GM19467 (cell line): ENCODE data around the gene ADGRD1.
"Not testable (repeated sequence)": the region's sequence is repeated elsewhere in the genome, so short reads cannot be mapped to it uniquely, and the experiment has no call there.

Experiments used
- ATAC-seq: cut with Tn5 transposase; IDR thresholded peaks from one replicate; pipeline ENCODE4 v1.9.1; 2021; ENCODE audit warnings: mild to moderate bottlenecking, moderate library complexity; ENCODE audit not compliant: unreplicated experiment

Gene ADGRD1

DNA sequence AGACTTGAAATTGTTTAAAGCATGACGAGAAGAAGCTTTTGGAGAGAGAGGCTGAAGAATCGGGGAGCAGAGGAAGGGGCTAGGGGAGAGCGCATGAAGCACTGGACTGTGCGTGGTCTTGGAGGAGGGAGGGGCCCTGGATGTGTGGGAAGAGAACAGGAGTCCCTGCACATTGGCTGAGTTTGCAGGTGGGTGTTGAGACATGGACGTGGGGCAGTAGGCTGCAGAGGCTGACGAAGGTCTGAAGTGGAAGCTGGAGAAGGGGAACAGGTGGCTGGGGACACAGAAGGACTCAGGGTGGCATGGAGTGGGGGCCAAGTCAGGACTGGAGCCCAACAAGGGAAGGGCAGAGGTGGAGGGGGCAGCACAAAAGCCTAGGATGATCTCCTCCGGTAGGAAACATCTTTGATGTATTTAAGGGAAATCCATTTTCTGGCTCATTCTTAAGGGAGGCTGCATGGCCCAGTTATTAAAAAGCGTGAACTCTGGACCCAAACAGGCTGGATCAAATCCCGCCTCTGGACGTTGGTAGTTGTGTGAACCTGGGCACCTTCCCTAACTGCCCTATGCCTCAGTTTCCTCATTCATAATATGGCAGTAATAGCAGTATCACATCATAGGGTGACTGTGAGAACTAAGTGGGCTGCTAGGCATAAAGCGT is 29.0 kb downstream of the ADGRD1 start:
- ATAC-seq = no peak

DNA sequence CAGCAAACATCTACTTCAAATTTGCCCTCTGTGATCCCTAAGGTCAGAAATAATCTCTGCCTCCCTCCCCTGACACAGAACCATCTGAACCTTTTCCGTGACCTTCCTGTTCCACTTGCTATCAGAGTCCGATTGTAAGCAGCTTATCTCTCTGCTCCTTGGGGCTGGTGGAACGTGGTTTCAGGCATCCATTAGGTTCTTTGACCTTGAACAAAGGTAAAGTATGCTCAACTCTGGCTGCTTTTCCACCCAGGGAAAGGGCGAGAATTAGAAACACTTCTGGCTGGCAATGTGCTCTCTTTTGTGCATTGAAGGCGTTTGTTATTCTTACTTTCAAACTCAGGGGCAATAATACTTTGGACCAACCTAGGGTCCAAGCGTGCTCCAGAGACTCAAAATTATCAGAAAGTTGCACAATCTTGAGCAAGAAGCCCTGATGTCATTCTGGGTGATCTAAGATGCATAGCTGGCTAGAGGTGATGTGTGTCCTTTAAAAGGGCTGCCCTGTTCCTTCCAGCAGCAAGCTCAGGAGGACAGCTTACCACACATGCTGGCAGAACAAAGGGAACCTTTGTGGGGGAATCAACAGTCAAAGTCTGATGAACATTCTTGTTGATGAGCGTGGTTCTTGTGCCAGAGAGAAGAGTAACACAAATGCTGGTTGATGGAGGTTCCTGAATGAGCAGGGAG is 29.8 kb downstream of the ADGRD1 start:
- ATAC-seq = no peak

DNA sequence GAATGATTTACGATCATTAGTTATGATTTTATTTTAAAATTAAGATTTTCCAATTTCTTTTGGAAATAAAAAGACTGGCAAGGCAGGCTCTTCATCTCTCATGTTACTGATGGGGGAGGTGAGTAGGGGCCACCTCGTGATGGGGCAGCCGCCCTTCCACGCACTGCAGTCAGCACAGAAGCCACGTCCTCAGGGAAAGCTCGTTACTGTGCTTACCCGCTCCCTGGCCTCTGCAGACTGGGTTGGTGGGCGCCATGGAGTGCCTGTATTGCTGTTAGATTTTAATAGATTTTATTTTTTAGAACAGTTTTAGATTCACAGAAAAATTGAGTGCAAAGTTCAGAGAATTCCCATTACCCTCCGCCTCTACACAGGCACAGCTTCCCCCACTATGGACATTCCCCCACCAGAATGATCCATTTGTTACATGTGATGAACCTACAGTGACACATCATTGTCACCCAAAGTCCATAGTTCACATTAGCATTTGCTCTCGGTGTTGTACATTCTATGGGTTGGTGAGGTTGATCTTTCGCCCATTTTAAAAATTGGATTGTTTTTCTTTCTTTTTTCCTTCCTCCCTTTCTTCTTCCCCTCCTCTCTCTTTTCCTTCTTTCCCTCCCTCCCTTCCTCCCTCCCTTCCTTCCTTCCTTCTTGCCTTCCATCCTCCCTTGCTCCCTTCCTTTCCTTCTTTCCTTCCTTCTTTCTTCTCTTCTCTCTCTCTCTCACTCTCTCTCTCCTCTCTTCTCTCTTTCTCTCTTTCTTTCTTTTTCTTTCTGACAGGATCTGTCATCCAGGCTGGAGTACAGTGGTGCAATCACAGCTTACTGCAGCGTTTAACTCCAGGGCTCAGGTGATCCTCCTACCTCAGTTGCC is 30.7 kb downstream of the ADGRD1 start:
- no peak for ATAC-seq

DNA sequence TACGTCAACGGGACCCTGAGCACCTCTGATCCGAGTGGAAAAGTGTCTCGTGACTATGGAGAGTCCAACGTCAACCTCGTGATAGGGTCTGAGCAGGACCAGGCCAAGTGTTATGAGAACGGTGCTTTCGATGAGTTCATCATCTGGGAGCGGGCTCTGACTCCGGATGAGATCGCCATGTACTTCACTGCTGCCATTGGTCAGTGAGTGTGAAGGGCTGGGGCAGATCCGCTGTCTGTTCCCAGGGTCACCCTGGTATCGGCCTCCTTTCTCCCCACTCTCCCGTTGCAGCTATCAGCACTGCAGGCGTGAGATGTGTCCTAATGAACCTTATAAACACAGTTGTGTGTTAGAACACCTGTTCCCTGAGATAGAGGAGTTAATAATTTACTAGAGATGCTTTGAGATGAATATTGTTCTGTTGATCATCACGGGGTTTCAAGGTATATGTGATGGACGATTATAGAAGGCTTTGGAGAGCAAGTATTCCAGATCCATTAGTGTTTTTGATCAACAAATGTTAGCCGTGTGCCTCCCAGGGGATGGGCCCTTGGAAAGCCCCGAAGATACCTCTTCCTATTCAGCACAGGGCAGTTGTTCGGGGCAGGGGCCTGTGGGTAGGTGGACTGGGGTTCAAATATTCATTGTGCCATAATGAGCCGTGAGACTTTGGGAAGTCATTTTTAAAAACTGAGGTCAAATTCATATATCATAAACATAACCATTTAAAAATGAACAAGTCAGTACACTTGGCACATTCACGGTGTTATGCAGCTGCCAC is 33.6 kb downstream of the ADGRD1 start:
- ATAC-seq = no peak

DNA sequence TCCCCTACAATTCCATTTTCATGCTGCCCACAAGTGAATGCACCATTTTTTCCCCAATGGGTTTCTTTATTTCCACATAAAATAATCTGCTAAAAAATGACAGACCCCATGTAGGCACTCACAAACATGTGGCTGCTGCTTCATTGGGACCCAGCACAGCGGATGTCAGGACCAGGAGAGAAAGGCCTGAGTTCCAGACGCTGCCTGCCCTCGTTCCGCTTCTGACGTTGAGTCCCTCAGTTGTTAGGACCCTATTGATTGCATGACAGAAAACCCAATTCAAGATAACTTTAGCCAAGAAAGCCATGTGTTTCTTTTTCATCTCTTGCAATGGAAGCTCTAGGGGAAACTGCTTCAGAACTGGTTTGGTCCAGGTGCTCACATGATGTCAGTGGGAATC is 34.6 kb downstream of the ADGRD1 start:
- ATAC-seq = no peak

DNA sequence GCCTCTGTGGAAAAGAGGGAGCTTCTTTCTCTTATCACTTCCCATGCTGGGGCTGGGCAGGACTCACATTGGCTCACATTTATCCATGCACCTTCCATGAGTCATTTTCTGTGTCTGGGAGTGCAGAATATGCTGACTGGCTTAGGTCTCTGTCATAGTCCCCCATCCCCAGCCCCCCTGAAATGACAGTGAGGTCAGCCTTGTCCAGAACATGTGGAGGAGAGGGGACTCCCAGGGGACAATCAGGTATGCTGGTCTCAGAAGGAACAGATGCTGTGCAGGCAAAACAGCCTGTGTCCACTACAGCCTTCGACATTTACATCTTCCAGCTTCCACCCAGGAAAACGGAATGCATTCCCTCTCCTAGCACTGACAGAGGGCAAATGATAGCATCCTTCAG is 35.0 kb downstream of the ADGRD1 start:
- no peak for ATAC-seq

DNA sequence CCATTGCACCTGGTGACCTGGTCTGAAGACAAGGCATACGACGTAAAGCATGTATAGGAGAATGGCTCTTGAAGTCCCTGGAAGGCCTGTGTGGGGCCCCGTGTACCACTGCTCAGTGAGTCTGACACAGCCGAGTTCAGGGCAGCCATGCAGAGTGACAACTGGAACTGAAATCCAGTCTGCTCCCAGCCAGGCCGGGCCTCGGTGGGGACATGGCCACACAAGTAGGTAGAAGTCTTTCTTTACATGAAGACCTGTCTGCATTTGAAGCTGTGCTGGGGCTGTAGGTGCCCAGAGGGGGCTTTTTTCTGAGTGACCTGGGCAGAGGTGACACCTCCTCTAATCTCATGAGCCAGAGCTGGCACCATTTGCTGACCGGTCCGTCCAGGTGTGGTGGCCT is 35.7 kb downstream of the ADGRD1 start:
- ATAC-seq = no peak

DNA sequence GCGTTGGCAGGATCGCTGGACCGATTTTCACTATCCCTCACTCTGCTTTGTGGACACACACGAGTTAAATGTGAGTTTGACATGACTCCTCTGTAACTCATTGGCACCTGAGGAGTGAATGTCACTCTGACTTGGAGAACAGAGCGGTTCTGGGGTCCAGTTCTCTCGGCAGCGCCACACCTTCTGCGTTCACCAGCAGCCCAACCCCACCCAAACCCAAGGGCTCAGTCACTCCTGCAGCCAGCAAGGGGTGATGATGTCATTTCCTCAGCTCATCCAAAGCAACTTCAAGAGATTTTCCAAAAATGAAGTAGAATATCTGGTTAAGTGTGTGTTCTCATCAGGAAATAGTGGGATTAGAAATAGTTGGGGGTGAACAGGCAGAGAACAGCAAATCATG is 36.3 kb downstream of the ADGRD1 start:
- ATAC-seq = no peak

DNA sequence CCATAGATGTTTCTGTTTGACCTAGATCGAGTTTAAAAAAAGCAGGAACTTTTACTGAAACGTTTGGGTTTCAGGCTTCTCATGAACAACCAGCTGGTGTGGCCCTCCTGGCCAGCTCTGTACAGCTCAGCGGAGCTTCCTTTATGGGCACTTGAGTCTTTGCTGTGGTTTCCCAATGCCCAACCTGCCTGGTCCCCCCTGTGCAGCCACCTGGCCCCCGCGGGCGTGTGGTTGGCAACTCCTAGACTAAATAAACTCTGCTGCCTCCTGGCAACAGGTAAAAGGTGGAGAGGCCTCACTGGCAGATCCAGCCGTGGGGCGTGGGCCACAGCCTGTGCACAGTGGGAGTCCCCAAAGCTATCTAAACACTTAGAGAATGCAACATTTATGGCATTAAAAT is 38.7 kb downstream of the ADGRD1 start:
- no peak for ATAC-seq

DNA sequence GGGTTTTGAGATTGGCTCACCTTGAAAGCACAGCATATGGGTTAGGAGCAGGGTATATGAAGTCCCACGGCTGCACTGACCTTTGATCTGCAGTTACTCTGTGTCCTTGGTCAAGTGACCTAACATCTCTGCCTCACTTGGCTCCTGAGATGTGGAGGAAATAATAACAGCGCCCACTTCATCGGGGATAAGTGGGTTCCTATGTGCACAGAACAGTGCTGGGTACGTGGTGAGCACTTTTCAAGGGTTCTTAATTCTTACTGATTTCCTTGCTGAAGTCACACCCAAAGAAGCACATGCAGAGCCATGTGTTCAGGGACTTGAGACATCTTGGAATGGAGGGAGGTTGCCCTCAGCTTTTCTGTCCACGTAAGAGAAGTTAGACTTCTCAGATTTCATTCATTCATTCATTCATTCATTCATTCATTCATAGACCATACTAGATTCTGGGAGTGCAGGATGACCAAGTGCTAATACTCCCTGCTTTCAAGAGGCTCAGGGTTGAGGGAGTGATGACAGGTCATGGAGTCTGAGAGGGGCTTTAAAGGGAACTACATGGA is 39.4 kb downstream of the ADGRD1 start:
- ATAC-seq = no peak

DNA sequence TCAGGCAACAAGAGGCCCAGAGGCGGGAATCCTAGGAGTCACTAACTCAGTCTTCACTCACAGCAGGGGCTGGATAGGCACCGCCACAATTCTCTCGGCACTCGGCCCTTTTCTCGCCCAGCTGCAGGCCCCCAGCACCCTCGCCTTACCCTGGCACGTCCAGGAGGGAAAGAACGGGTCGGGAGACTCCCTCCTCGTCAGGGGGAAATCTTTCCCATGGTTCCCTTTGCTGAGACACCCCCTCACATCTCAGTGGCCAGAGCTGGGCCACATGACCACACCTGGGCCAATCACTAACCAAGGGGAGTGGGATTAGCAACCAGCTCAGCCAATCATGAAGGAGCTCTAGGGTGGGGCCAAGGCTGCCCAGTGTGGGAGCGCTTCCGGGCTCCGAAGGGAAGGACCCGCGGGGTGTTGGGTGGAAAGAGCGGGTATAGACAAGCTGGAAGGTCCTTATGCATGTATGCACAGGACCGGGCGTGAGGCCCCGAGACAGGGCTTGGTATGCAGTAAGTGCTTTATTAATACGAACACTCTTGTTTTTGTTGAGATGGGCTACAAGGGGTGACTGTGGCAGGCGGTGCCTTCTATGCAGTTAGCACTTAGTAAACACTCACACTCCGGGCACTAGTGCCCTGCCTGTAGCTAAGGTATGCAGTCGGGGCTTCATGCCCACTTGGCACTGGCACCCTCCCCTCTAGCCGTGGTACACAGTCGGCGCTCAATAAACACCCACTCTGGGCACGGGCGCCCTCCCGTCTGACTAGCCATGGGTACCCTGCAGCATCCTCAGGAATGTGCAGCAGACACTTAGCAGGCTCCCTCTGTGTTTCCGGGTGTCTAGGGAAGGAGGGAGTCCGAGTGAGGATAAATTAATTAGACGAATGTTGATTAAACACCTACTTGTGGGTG is 40.3 kb downstream of the ADGRD1 start:
- no peak for ATAC-seq

DNA sequence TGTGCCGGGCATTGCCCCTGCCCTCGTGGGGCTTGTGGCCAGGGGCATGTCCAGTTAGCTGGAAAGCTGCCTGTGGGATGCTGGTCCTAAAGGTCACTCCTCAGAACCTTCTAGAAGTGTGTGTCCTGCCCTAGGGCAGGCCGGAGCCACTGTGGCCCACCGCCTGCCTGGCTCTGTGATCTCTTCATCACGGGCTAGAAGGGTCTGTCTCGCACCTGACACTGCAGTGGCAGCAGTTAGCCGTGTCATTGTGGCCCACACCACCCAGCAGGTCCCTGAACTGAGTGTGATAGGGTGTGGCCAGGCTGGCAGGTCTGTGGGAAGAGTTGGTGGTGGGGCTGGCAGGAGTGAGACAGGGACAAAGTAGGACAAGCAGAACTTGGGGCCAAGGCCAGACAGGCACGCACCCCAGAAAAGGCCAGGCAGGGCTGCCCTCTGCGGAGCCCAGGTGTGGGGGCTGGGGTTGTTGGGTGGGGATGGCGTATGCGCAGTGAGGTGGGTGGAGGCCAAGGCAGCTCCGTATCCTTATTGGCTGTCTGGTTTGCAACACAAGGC is 41.2 kb downstream of the ADGRD1 start:
- ATAC-seq = no peak

DNA sequence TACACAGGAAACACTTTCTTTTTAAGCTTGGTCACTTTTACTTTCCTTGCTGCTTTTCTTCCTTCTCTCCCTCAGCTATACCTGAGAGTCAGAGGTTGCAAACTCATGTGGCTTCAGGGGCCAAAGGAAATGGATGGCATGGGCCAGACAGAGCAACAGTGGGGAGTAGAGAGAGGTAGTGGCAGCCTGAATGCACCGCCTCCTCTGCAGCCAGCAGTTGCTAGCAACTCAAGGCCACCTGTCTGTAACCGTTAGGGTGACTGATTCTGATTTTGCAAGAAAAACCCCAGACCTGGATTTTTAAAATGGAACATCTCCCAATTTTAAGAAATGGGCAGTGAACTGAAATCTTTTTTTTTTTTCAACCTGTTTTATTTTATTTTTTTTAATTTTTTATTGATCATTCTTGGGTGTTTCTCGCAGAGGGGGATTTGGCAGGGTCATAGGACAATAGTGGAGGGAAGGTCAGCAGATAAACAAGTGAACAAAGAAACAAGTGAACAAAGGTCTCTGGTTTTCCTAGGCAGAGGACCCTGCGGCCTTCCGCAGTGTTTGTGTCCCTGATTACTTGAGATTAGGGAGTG is 41.8 kb downstream of the ADGRD1 start:
- ATAC-seq = not testable (repeated sequence)

DNA sequence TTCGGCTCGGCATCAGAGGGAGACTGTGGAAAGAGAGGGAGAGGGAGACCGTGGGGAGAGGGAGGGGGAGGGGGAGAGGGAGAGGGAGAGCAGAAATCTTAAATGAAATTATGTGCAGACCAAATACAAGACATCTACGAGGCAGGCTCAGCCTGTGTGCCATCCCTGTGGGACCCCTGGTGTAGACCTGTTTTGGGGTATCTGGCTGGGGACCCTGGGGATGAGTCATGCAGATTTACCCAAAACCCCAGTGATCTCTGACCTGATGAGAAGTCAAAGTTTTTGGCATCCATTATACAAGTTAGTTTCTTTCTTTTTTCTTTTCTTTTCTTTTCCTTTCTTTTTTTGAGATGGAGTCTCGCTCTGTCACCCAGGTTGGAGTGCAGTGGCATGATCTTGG is 44.4 kb downstream of the ADGRD1 start:
- ATAC-seq = no peak

DNA sequence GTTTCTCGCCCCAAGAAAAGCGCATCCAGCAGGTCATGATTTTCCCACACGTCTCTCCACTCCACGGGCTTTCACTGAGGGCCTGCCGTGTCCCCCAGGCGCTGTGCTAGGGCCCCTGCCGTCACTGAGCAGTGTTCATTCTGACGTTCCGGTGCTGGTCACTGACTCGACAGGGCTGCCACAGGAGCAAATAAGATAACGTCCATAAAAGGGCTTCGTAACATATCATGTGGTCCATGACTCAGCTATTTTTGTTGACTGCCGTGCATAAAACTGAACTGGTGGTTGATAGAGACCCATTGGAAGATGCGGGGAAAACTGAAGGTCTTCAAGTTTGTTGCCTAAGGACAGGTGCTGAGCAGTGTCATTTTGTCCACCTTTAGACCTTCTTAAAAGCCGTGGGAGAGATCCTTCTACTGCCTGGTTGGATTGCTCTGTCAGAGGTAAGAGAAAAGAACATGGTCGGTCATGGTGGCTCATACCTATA is 46.3 kb downstream of the ADGRD1 start:
- ATAC-seq = no peak

DNA sequence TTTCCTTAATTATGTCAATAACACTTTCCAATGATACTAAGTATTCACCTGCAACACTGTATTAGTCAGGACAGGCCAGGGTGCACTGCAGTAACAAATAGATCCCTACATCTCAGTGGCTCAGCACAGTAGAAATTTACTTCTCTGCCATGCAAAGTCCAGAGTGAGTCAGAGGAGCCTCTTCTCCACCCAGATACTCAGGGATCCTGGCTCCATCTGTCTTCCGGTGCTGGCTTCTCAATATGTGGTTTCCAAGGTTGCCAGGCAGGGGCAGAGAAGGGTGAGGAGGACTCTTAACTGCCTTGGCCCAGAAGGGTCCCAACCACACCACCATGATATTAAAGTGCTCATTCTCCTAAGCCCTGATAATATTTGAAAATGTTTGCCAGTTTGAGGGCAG is 47.8 kb downstream of the ADGRD1 start:
- no peak for ATAC-seq

DNA sequence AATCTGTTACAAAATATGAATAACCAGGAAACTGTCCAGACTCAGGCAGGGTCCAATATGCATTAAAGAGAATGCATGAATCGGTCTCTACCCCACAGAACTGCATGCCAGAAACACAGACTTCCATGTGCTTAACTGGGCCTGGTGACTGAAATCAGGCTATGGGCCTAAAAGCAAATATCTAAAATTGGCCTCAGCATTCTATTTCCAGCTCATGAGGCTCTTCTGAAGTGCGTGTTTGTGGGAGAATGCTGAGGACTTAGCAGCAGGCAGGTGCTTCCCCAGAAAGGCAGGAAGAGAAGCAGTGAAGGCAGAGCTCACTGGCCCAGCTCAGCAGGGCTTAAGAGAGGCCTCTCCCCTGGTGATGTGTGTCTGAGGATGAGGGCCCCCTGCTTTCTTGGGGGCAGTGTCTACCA is 48.5 kb downstream of the ADGRD1 start:
- no peak for ATAC-seq

DNA sequence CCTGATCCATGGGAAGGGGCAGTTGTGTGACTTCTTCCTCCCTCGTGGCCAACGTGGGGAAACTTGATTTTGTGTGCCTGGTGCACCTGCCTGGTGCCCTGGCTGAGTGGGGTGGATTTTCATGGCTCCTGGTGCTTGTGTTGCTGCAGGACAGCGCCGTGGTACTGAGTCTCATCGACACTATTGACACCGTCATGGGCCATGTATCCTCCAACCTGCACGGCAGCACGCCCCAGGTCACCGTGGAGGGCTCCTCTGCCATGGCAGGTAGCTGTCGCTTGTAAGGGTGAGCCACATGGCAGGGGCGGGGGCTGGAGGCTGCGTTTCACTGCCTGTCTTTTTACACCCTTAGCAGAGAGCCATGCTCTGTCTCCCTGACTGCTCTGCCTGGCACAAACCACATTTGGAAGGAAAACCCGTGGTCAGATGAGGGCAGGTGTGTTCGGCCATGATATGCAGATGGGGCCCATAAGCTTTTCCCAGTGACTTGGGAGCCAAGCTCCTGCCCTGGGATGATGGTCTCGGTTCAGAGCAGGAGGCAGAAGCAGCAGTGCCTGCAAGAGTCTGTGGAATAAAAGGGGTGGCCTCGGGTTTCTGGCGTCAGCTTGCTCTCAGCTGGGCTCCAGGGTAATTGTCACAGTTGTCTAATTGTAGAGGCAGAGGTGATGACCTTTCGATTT is 49.5 kb downstream of the ADGRD1 start:
- ATAC-seq = no peak
